ENCODE data around the gene LAMA2.

DNA sequence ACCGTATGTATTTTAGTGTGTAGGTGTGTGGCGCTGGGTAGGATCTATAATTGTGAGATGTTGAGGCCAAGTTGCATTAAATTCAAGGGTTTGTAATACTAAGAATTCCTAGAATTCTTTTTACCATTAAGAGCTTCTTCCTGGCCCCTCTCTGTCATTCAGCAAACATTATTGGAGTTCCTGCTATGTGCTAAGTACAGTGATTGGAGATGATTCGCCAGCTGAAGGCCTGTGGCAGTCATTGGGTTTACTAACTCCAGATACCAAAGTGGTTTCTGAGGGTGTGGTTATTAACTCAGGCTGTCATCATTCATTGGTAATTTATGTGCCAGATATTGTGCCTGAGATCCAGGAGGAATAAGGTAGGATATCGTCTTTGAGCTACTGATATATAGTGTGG lies 167.1 kb downstream of the LAMA2 start:
- TF ChIP-seq ZNF274 (IDR thresholded peaks at IDR 0.05; ENCODE audit: low read depth, low read length) (no peak), SUZ12 (IDR thresholded peaks at IDR 0.05; ENCODE audit: extremely low read depth, insufficient read depth, insufficient read length) (no peak), YY1 (IDR thresholded peaks at IDR 0.05; ENCODE audit: insufficient read depth, insufficient read length) (no peak)

Data from NT2/D1 (cell line).